Activated CD4-positive, alpha-beta T cell treated with anti-CD3 and anti-CD28 coated beads, Interleukin-2, amount 50 U/mL, for 1 hour (primary cell): Measurements from ENCODE around the gene EFTUD2.

ENCODE experiments used
- DNase-seq: peaks from one replicate; pipeline ENCODE4 v3.0.0-alpha.2; 2020

Gene EFTUD2

DNA sequence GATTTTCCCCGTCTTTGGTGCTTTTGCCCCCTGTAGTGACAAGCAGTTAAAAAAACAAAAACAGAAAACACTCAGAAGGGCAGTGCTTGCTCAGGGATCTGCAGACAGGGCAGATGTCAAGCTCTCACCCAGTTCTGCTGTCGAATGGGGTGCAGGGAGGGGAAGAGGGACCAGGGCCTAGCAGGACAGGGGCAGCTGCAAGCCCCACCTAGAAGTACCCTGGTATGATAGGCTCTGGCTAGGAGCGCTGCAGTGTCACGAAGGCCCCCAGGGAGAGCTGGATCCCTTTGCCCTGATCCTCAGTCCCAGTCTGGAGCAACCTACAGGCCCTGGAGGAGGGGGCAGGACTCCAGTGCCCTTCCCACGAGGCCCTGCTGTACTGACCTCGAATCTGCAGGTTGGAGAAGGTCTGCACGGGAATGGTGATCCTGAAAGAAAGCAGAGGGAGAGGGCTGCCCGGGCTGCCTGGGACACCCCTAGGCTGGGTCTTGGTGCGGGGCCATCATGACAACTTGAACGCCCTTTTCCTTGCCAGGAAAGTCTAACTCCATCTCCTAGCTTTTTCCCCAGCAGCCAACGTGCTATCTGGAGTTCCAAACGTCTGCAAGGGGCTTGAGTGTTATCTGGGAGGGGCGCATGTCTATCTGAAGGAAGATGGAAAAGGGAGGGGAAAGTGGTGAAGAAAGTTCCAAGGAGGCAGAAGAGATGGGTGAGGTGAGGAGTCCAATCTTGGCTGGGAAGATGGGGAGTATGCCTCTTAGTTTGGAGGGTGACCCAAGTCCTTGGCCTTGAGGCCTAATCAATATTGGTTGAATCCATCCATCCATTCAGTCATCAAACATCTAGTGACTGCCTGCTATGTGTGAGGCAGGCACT, 11.2 kb upstream of the EFTUD2 start:
- no peak for DNase-seq

DNA sequence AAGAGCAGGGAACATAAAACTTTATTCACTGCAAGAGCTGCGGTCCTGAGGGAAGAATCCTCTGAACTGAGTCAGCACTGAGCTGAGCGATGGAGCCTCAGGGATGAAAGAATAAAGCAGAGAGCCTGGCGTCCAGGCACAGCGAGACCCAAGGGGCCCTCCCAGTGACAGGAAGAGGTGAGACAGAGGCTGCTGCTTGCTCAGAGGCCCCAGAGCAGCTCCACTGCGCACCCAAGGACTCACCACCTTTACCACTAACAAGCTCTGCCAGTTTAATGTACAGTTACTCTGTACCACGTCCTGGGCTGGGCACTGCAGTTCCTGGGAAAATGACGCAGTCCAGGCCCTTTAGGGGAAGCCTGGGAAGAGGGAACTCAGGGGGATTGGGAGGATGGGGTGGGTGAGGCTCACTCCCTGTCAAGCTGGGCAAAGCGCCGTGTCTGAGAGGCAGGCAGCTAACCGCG, 10.5 kb upstream of the EFTUD2 start:
- DNase-seq, result no peak

DNA sequence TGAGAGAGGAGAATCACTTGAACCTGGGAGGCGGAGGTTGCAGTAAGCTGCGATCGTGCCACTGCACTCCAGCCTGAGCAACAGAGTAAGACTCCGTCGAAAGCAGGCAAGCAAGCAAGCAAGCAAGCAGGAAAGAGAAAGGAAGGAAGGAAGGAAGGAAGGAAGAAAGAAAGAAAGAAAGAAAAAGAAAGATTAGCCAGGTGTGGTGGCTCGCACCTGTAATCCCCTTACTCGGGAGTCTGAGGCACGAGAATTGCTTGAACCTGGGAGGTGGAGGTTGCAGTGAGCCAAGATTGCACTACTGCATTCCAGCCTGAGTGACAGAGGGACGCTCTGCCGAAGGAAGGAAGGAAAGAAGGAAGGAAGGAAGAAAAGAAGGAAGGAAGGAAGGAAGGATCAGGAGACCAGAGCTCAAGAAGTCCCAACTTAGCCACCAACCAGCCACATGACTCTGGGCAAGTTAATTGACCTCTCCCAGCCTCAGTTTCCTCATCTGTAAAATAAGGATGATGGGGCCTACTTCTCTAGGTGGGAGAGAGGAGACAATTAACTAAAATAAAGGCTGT, 9.6 kb upstream of the EFTUD2 start:
- no peak for DNase-seq

DNA sequence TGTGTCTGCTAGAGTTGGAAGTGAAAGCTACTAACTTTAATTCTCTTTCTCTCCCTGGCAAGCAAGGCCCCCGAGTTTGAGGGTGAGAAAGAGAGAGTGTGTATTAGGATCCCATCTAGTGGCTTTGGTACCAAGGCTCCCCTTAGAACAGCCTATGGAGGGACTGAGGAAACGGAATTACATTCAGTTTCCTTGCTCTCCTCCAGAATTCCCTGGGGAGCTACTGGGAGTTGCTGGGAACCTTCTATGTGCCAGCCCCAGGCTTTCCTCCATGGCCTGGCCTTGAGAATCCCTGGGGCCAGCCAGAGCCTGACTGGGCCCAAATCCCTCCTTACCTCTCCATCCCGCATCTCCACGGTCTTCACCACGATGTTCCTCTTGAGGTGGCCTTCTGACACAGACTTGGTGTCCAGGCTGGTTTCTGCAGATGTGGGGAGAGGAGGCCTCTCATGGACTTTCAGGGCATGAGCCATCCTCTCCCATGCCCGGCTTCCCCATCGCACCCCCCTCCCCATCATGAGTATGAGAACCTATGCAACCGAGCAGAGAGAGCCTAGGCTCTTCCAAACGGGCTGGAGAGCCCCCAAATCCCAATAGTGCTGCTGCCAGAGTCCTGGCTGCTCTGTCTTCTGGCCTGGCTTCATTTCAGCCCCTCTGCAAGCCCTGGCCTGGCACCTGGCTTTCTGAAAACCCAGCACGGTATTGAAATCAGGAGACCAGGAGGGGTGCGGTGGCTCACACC, 8.7 kb upstream of the EFTUD2 start:
- DNase-seq, result no peak

DNA sequence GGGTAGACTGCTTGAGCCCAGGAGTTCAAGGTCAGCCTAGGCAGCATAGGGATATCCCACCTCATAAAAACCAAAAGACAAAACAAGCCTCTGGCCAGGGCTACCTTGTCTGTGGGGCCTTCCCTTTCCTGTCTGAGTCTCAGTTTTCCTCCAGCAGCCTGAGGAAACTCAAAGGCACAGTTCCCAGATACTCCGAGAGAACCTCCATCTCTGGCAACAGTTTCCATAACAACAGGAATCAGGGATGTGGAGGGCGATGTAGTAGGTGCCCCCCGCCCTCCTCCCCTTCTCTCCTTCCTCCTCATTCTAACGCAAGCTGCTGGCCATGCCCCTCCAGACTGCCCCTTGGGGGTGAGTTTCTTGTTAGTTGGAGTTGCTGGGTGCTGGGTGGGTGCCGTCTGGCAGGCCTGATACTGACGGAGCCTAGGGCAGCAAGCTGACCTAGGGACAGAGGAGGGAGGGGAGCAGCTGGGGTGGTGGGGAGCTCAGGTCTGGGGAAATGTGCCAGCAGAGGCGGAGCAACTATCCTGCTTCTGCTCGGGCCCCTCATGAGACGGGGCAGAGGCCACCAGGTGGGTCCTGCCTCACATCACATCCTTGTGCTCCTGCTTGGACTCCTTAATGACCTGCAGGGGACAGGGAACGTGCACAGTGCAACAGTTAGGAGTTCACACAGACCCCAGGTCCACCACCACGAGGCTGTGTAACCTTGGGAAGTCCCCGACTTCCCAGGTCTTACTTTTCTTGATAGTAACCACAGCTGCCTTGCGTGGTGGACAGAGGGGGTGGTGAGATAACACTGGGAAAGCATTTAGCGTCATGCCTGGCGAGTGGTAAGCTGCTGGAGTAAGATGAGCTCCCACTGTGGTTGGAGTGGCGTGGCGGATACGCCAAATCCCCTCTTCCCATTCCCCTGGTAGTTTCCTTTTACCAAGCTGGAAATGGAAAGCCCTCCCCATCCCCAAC, 7.8 kb upstream of the EFTUD2 start:
- no peak for DNase-seq

DNA sequence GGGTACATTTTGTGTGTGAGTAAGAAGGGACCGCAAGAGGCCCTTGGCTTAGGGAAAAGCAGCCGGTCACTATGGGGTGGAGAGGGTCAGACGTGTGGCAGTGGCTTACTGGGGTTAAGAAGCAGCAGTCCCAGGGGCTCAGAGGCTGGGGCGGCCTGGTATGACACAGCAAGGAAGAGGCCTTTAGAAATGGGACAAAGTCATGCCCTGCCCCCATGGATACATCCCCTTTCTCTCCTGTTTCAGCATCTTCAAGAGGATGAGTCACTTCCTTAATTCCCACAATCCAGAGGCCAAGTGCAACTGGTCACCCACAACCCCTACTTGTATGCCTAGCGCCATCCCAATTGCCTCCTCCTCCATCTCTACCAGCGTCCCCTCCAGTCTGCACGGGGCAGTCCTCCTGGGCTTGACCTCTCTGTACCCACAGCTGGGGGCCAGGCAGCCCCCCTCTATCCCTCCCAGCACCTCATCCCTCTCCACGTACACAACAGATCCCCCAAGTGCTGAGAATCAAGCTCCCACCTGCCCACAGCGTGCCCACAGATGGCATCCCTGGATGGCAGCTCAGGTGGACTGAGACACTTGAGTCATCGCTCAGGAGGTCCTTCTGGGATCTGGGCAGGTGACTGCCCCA, 6.9 kb upstream of the EFTUD2 start:
- no peak for DNase-seq

DNA sequence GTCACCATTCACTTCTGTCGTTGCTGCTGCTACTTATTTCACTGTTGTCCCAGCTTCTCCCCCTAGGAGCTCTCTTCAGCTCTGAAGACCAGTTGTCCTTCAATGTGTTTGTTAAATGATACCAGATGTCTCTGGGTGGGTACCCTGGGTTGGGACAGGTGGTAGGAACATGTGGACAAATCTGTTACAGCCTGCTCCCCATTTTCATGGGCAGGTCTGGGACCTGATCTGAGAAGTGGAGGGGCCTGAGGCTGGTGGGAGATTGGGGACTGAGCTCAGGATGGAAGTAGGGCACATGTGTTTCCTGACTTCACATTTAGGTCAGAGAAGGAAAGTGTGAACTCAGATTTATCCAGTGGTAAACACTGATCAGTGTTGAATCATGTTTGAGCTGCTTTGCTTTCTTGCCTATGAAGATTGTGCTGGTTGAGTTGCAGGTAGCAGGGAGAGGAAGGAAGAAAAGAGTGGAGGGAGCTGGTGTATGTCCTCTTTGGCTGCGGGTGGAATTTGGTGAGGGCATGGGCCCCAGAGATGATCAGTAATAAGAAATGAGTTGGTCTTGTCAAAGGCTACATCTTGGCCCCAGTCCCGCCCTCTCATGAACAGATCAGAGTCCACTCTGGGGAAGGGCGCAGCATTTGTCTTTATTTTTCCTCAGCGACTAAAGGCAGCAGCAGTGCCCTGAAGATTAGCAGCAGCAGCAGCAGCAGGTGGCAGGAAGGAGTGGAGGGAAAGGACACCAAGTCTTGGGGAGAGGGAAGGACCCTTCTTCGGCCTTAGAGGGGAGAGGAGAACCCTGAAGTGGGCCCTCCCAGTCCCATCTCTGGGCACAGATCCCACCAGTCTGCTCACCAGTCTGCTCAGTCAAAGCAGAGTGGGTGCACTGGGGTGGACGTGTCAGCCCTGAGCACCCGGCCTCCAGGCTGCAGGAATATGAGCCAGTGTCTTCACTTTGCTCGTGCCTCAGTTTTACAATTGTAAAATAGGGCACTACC, 6.1 kb upstream of the EFTUD2 start:
- no peak for DNase-seq

DNA sequence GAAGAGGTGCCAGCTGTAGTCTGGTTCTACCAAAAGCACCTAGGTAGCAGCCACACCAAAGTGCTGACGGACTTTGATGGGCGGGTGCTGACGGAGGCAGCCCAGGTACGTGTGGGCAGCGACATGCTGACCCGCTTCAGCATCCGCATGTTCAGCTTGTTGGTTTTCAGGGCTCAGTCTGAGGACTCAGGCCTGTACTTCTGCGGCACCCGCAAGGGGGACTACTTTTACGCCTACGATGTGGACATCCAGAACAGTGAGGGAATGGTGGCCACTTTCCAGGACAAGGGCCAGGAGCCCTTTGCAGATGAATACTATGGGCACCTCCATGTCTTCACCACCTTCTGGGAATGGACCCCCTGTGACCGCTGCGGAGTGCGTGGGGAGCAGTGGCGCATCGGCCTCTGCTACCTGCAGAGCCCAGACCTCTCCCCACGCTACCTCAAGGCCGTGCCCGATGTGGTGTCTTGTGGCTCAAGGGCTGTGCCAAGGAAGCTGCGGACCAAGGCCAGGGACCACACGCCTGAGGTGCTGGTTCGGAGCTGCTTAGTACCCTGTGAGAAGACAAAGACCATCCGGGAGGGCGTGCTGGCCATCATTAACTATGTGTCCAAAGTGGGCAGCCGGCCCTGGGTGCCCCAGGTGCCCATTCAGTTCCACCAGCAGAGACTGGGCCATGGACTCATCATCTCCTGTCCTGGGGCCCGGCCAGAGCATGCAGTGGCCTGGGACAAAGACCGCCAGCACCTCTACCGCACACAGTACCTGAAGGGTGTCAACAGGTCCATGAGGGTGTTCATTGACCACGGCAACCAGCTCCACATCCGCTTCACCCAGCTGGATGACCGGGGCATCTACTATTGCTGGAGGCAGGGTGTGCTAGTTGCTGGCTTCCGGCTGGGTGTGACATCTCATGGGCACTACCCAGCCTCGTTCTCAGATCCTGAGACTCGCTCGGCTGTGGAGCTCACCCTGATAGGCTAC, 5.0 kb upstream of the EFTUD2 start:
- no peak for DNase-seq

DNA sequence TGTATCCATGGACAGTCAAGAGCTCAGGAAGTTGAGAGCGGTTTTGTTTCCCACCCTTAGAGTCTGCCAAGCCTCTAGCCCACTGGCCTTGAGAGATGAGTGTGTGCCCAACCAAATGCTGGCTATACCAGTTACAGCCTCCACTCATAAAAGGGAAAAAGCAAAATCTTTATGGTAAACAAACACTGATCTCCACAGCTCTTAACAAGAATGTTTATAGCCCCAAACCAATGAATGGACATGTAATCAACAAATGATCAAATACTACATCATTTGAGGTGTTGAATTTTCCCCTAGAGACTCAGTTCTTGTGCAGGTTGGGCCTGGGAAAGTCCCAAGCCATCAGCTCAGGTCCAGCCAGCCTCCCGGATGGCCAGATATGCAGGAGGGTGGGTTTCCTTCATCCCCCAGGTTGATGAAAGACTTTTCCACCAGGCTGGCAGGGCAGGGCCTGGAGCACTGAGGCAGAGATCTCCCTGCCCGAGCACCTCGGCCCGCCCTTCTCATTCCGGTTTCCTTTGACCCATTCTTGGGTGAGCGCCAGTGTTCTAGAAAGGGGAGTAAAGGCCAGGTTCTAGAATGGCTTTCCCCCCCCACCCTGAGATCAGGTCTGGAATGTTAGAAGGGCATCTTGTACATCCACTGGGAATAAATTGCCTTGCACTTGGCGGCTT, 3.9 kb upstream of the EFTUD2 start:
- no peak for DNase-seq

DNA sequence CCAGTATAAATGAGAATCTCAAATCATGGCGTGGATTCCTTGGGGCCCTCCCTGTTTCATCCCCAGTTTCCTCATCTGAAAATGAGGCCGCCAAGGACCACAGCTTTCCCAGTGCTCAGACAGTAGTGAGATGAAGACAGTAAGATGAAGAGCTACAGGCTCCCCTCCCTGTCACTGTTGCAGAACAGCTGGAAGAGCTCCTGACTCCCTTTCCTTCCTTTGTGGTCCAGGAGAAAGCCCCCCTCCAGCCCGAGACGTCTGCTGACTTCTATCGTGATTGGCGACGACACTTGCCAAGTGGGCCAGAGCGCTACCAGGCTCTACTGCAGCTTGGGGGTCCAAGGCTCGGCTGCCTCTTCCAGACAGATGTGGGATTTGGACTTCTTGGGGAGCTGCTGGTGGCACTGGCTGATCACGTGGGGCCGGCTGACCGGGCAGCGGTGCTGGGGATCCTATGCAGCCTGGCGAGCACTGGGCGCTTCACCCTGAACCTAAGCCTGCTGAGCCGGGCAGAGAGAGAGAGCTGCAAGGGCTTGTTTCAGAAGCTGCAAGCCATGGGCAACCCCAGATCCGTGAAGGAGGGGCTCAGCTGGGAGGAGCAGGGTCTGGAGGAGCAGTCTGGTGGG, 3.0 kb upstream of the EFTUD2 start:
- DNase-seq, result no peak

DNA sequence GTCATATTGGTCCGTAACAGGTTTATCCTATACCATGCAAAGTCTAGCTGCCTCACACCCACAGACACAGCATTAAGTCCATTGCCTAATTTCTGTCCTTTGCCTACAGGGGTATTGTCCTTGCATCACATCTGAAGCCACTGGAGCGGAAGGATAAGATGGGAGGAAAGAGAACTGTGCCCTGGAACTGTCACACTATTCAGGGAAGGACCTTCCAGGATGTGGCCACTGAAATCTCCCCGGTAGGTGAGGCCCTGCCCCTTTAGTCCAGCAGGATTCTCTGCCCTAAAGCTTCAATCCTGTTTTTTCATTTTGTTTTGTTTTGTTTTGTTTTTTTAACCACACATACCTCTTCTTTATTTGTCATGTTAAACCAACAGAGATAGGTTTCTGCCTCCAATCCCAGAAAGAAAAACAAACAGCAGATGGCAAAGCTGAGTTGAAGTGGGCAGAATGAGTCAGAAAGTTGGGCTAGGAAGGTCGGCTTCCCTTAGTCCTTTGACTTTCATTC, 2.2 kb upstream of the EFTUD2 start:
- DNase-seq, result no peak

DNA sequence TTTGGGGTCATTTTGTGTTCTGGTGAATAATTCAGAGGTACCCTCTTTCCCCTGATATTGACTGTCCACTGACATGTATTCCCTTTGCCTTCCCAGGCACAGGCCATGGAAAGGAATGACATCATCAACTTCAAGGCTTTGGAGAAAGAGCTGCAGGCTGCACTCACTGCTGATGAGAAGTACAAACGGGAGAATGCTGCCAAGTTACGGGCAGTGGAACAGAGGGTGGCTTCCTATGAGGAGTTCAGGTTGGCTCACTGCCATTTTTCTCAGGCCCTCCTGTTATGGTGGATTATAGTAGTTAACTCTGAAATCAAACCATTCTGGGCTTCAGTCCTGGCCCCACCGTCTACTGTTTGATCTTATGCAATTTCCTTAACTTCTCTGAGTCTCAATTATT, 1.6 kb upstream of the EFTUD2 start:
- DNase-seq, result no peak

DNA sequence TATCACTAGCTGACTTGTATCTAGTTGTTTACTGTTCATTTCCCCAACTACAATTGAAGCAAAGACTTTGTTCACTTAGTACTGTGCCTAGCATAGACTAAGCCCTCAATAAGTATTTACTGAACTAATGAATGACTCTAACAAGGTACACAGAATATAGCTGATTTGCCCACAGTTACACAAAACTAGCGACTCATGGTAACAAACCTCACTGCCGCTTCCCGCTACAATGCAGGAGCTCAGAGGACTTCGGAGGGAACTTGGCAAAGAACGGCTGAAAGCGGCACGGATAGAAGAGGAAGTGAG, 524 bp downstream of the EFTUD2 start:
- no peak for DNase-seq

DNA sequence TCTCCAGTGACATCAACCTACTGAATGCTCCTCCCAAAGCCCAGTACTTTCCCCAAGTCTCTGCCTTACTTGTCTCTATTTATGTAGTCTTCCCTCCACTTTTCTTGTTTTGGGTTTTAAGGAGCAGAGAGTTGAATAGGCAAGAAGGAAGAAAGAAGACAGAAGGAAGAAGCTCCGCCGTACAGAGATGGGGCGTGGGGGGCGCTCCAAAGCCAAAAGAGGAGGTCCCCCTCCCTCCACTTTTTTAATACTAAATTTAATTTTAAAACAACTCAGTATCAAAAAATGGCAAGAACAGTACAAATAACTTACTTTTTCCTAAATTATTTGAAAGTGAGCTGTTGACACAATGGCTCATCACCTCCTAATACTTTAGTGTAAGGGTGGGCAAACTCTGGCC, 4.6 kb downstream of the EFTUD2 start:
- no peak for DNase-seq

DNA sequence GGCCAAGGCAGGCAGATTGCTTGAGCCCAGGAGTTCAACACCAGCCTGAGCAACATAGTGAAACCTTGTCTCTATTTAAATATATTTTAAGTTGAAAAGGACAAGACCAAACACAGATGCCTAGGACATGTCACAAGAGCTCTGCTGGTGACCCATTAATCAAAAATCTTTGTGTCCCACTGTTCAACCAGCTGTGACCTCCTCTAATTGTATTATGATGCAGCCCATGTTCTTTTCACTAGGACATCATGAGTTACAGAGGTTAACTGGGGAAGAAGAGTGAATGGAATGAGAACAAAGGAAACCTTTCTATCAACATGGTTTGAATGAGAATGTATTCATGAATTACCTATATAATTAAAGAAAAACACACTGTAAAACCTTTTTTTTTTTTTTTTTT, 7.0 kb downstream of the EFTUD2 start:
- DNase-seq, result no peak

DNA sequence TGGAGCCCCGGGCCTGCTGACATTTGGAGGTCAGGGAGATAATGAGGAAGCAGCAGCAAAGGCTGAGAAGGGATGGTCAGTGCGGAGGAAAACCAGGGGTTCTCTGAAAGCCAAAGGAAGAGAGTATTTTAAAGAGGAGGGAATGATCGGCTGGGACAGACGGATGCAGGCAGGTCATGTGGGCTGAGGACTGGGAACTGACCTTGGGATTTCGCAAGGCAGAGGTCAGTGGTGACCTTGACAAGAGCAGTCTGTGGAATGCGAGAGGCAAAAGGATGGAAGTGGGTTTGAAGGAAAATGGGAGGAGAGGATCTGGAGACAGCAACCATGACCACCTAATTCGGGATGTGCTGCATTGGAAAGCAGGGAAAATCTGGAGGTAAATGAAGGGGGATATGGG, 10.2 kb downstream of the EFTUD2 start:
- no peak for DNase-seq

DNA sequence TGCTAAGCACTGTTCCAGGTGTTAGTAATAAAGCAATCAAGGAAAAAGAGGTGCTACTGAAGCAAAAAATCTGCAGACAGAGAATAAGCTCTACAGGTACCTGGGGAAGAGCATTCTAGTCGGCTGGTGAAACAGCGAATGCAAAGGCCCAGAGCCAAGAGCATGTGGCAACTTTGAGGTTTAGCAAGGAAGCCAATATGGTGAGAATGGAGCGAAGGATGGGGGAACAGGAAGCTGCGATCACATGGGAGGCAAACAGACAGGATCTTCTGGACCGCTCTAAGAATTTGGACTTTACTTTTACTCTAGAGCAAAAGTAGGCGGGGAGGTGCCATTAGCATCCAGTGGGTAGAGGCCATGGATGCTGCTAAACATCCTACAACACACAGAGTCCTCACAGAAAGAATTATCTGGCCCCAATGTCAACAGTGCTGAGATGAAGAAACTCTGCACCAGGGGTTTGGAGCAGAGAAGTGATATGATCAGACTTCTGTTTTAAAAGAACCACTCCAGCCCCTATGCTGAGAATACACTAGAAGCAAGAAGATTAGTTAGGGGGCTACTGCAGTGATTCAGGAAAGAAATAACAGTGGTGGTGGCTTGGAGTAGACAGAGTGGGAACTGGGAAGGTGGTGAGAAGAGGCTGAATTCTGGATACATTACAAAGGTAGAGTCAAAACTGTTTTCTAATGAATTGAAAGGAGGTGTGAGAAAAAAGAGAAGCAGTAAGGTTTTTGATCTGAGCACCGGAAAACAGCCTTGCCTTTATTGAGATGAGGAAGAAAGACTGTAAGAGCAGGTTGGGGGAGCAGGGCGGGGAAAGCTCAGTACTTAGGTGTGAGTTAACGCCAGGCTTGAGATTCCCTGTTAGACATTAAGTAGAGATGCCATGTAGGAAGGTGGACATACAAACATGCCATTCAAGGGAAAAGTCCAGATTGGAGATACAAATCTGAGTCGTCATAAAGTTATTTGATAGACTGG, 11.0 kb downstream of the EFTUD2 start:
- DNase-seq, result no peak
